Chondrocyte (in vitro differentiated cells): Measurements from ENCODE around the gene PIKFYVE. TPM values are rescaled to one million over a fixed set of nuclear protein-coding genes. Genes with fewer than 3 reads are reported as not detected.

Experiments used
- DNase-seq: peaks from one replicate; pipeline ENCODE4 v3.0.0; 2021; ENCODE audit warnings: mixed read lengths, low spot score
- H3K27ac Mint-ChIP-seq: one replicate; pipeline ENCODE4 v1.8.0; 2021; ENCODE audit warnings: mild to moderate bottlenecking, moderate library complexity, mixed read lengths; ENCODE audit not compliant: unreplicated experiment
- H3K27me3 Mint-ChIP-seq: 2 replicates; pipeline ENCODE4 v1.8.0; 2021; ENCODE audit warnings: low read depth, mixed read lengths
- H3K36me3 Mint-ChIP-seq: 2 replicates; pipeline ENCODE4 v1.8.0; 2021; ENCODE audit warnings: low read depth, mixed read lengths
- H3K4me1 Mint-ChIP-seq: 2 replicates; pipeline ENCODE4 v1.8.0; 2021; ENCODE audit warnings: low read depth, mild to moderate bottlenecking, mixed read lengths
- H3K4me3 Mint-ChIP-seq: one replicate; pipeline ENCODE4 v1.8.0; 2021; ENCODE audit warnings: mild to moderate bottlenecking, moderate library complexity, mixed read lengths; ENCODE audit not compliant: unreplicated experiment
- H3K9me3 Mint-ChIP-seq: 2 replicates; pipeline ENCODE4 v1.8.0; 2021; ENCODE audit warnings: low read depth, mixed read lengths
- total RNA-seq: library from RNA; stranded (reverse); gene quantifications from 3 replicates; pipeline ENCODE4 v1.2.1, GENCODE V29; 2021
- TF ChIP-seq, protein P1 (sequence below): fragments of 200-600 bp; sonication (generic); IDR thresholded peaks from 2 replicates; pipeline ENCODE4 v1.5.0; 2021; ENCODE audit warnings: antibody characterized with exemption, mild to moderate bottlenecking, moderate library complexity

The PIKFYVE gene
- total RNA-seq, 1 donor from 2014 or later, result 24.7 TPM

DNA sequence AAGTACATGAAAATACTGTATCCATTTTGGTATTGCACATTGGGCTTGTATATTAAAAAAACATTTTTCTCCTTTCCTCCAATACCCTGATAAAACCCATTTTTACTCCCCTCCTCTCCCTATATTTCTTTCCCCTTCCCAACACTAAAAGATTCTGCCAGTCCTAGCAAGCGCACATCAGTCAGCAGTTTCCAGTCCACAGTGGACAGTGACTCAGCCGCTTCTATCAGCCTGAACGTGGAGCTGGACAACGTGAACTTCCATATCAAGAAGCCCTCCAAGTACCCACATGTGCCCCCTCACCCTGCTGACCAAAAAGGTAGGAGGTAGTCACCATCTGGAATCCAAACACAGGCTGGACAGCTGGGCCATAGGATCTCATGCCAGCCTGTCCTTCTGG lies 38.6 kb downstream of the PIKFYVE start:
- H3K4me3 Mint-ChIP-seq, result no peak overlapping the region
- TF ChIP-seq, protein P1, sequence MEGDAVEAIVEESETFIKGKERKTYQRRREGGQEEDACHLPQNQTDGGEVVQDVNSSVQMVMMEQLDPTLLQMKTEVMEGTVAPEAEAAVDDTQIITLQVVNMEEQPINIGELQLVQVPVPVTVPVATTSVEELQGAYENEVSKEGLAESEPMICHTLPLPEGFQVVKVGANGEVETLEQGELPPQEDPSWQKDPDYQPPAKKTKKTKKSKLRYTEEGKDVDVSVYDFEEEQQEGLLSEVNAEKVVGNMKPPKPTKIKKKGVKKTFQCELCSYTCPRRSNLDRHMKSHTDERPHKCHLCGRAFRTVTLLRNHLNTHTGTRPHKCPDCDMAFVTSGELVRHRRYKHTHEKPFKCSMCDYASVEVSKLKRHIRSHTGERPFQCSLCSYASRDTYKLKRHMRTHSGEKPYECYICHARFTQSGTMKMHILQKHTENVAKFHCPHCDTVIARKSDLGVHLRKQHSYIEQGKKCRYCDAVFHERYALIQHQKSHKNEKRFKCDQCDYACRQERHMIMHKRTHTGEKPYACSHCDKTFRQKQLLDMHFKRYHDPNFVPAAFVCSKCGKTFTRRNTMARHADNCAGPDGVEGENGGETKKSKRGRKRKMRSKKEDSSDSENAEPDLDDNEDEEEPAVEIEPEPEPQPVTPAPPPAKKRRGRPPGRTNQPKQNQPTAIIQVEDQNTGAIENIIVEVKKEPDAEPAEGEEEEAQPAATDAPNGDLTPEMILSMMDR, result no peak
- DNase-seq, result no peak
- no peaks in the 10 kb centered on the region for H3K9me3 Mint-ChIP-seq
- peaks cover 28% of the 10 kb centered on the region for H3K36me3 Mint-ChIP-seq
- peaks cover 7% of the 10 kb centered on the region for H3K4me1 Mint-ChIP-seq
- no peaks in the 10 kb centered on the region for H3K27me3 Mint-ChIP-seq
- H3K27ac Mint-ChIP-seq, result peak overlapping the region; percentile 52

- Mint-ChIP-seq H3K27me3 (no peaks in the 10 kb centered on the region), H3K27ac (peak overlapping the region; percentile 52), H3K36me3 (peaks cover 22% of the 10 kb centered on the region), H3K4me1 (peaks cover 12% of the 10 kb centered on the region), H3K9me3 (no peaks in the 10 kb centered on the region), H3K4me3 (no peak overlapping the region)
- TF ChIP-seq, protein P1, result no peak
- DNase-seq, result no peak
Measured at GRCh38 chr2:208306291-208306690, 40.2 kb downstream of the PIKFYVE start.

DNA sequence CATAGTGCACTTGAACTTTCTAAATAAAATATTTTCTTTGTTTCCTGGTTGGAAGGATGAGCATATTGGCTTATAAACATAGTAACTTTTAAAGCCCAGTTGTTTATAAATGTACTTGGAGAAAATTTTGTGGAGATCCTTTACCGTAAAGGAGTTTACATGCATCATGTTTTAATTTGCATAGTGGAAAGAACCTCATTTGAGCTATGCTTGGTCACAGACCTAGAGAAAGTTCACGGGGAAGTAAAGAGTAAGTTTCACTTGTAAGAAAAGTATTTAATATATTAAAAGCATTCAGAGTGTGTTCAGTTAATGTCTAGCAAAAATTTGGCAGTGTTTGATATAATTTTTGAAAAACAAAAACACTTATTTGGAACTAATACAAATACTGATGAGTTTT lies 45.3 kb downstream of the PIKFYVE start:
- no peaks in the 10 kb centered on the region for H3K9me3 Mint-ChIP-seq
- DNase-seq, result no peak
- TF ChIP-seq, protein P1, result no peak
- H3K36me3 Mint-ChIP-seq, result peaks cover 12% of the 10 kb centered on the region
- H3K27ac Mint-ChIP-seq, result peak overlapping the region; percentile 2
- no peaks in the 10 kb centered on the region for H3K27me3 Mint-ChIP-seq
- no peak overlapping the region for H3K4me3 Mint-ChIP-seq
- H3K4me1 Mint-ChIP-seq, result peaks cover 16% of the 10 kb centered on the region

DNA sequence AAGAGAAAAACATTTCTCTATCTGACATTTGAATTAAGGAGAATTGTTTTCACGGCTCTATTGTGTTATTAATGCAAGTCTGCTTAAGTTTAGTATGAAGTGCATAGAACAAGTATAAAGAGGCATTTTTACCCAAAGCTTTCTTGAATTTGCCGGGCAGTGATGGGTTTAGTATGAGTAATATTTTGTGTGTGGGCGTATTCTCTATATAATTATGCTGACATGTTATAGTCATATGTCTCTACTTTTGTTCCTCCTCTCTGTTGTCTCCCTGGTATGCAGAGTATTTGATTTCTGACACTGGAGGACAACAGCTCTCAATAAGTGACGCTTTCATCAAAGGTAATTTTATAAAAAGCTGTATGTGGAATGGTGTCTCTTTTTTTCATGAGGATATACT lies 45.9 kb downstream of the PIKFYVE start:
- Mint-ChIP-seq H3K4me1 (peaks cover 14% of the 10 kb centered on the region), H3K27ac (peak overlapping the region; percentile 12), H3K27me3 (no peaks in the 10 kb centered on the region), H3K4me3 (no peak overlapping the region), H3K36me3 (peaks cover 14% of the 10 kb centered on the region), H3K9me3 (no peaks in the 10 kb centered on the region)
- TF ChIP-seq, protein P1, result no peak
- DNase-seq, result no peak

- peaks cover 32% of the 10 kb centered on the region for H3K4me1 Mint-ChIP-seq
- H3K27ac Mint-ChIP-seq, result peak overlapping the region; percentile 65
- H3K9me3 Mint-ChIP-seq, result no peaks in the 10 kb centered on the region
- H3K27me3 Mint-ChIP-seq, result no peaks in the 10 kb centered on the region
- TF ChIP-seq, protein P1, result no peak
- peaks cover 20% of the 10 kb centered on the region for H3K36me3 Mint-ChIP-seq
- no peak overlapping the region for H3K4me3 Mint-ChIP-seq
- no peak for DNase-seq
Measured at GRCh38 chr2:208315081-208315788, 49.2 kb downstream of the PIKFYVE start.
